ENCODE results near the gene ATP8A2. TPM values are rescaled to one million over a fixed set of nuclear protein-coding genes. Genes with fewer than 3 reads are reported as not detected.

The ATP8A2 gene
- total RNA-seq, 4 donors from 2014 or later, result 0.20 to 1.1 (median 0.59) TPM

GRCh38 chr13:25588336-25589060 is 216.7 kb downstream of the ATP8A2 start:
- Histone ChIP-seq H3K4me3 (no peak overlapping the region), H3K27ac (no peak overlapping the region), H3K27me3 (no peaks in the 10 kb centered on the region), H3K4me1 (no peaks in the 10 kb centered on the region), H3K9me3 (no peaks in the 10 kb centered on the region), H3K36me3 (no peaks in the 10 kb centered on the region)
- WGBS, 2 donors (ENCODE audit: low coverage in 1 of 2), result 74 to 87% methylated on average over 6 to 12 of the region's 12 CpGs
- in situ Hi-C loops (cut with MboI; ENCODE audit: low pct_ligation_motif_present in 1 of 4, low pct_unique_long_range_greater_than_20kb in 1 of 4, low sequenced_read_pairs in 3 of 4) (no loop called here), intact Hi-C loops (cut with DNase I; ENCODE audit: low total_unique reads) (no loop called here)
- TF ChIP-seq POLR2AphosphoS5 (IDR thresholded peaks at IDR 0.05) (no peak), POLR2A (IDR thresholded peaks at IDR 0.05) (no peak)
- DNase-seq, result no peak

- Histone ChIP-seq H3K27ac (no peak overlapping the region), H3K36me3 (no peaks in the 10 kb centered on the region), H3K27me3 (no peaks in the 10 kb centered on the region), H3K4me1 (no peaks in the 10 kb centered on the region), H3K9me3 (no peaks in the 10 kb centered on the region), H3K4me3 (no peak overlapping the region)
- no peak for DNase-seq
- TF ChIP-seq CTCF (IDR thresholded peaks at IDR 0.05), result no peak
- TF ChIP-seq POLR2AphosphoS5 (IDR thresholded peaks at IDR 0.05), result no peak
- no peak for TF ChIP-seq POLR2A (IDR thresholded peaks at IDR 0.05)
- TF ChIP-seq EP300 (IDR thresholded peaks at IDR 0.05; ENCODE audit: low read depth), result no peak
- in situ Hi-C loops (cut with MboI; ENCODE audit: low pct_ligation_motif_present in 1 of 4, low pct_unique_long_range_greater_than_20kb in 1 of 4, low sequenced_read_pairs in 3 of 4), result no loop called here
- intact Hi-C loops (cut with DNase I; ENCODE audit: low total_unique reads), result no loop called here
- WGBS, 2 donors (ENCODE audit: low coverage in 1 of 2), result 54 to 67% methylated on average over 2 of the region's 2 CpGs
Measured at GRCh38 chr13:25598421-25598820, 226.6 kb downstream of the ATP8A2 start.

DNA sequence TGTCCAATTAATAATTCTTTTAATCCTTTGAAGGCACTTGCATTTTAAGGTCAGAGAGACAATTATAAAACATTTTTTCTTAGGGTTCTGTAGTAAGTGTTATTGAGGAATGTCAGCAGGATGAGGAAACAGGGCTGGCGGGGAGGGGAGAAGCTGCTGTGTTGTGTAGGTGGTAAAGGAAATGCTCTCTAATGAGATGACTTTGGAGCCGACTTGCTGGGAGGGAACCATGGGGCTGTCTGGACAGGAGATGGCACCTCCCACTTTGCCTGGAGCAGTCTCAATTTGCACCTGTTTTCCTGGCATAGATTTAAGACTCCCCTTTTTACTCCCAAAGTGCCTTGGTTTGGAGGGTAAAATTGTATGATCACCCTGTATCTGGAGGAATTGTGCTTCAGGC is 230.4 kb downstream of the ATP8A2 start:
- Histone ChIP-seq H3K36me3 (no peaks in the 10 kb centered on the region), H3K9me3 (no peaks in the 10 kb centered on the region), H3K27ac (no peak overlapping the region), H3K4me1 (no peaks in the 10 kb centered on the region), H3K27me3 (no peaks in the 10 kb centered on the region), H3K4me3 (no peak overlapping the region)
- DNase-seq, result no peak
- intact Hi-C loops (cut with DNase I; ENCODE audit: low total_unique reads), result no loop called here
- in situ Hi-C loops (cut with MboI; ENCODE audit: low pct_ligation_motif_present in 1 of 4, low pct_unique_long_range_greater_than_20kb in 1 of 4, low sequenced_read_pairs in 3 of 4), result no loop called here
- 39% methylated on average over 2 of the region's 2 CpGs; no CpG with 5 or more reads in 1 of the 2 donors for WGBS, 2 donors (ENCODE audit: low coverage in 1 of 2)
- no peak for TF ChIP-seq POLR2A (IDR thresholded peaks at IDR 0.05)
- TF ChIP-seq EP300 (IDR thresholded peaks at IDR 0.05; ENCODE audit: low read depth), result no peak
- no peak for TF ChIP-seq CTCF (IDR thresholded peaks at IDR 0.05)
- no peak for TF ChIP-seq POLR2AphosphoS5 (IDR thresholded peaks at IDR 0.05)

DNA sequence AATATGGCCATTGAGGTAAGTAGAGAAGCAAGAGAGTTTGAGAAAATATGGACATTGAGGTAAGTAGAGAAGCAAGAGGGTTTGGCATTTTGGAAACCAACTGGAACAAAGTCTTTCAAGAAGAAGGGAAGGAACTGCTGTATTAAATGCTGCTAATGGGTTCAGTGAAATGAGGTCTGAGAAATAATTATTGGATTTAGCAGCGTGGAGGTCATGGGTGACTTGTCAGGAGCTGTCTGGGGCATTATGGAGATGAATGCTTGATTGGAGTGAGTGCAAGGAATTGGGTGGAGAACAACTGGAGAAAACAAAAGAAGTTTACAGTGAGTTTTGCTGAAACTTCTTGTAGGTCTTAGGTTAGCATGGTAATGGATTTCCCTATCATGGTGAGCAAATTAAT is 232.3 kb downstream of the ATP8A2 start:
- H3K9me3 ChIP-seq, result no peaks in the 10 kb centered on the region
- intact Hi-C loops (cut with DNase I; ENCODE audit: low total_unique reads) (no loop called here), in situ Hi-C loops (cut with MboI; ENCODE audit: low pct_ligation_motif_present in 1 of 4, low pct_unique_long_range_greater_than_20kb in 1 of 4, low sequenced_read_pairs in 3 of 4) (no loop called here)
- H3K27me3 ChIP-seq, result no peaks in the 10 kb centered on the region
- WGBS, 2 donors (ENCODE audit: low coverage in 1 of 2), result 62 to 73% methylated on average over 1 of the region's 1 CpG
- H3K4me1 ChIP-seq, result no peaks in the 10 kb centered on the region
- no peak overlapping the region for H3K27ac ChIP-seq
- H3K4me3 ChIP-seq, result no peak overlapping the region
- TF ChIP-seq CTCF (IDR thresholded peaks at IDR 0.05) (no peak), POLR2A (IDR thresholded peaks at IDR 0.05) (no peak), EP300 (IDR thresholded peaks at IDR 0.05; ENCODE audit: low read depth) (no peak), POLR2AphosphoS5 (IDR thresholded peaks at IDR 0.05) (no peak)
- DNase-seq, result no peak
- H3K36me3 ChIP-seq, result no peaks in the 10 kb centered on the region

GRCh38 chr13:25607096-25607495 is 235.3 kb downstream of the ATP8A2 start:
- Histone ChIP-seq H3K4me3 (no peak overlapping the region), H3K4me1 (no peaks in the 10 kb centered on the region), H3K36me3 (no peaks in the 10 kb centered on the region), H3K9me3 (no peaks in the 10 kb centered on the region), H3K27ac (no peak overlapping the region), H3K27me3 (no peaks in the 10 kb centered on the region)
- WGBS, 2 donors (ENCODE audit: low coverage in 1 of 2), result 67 to 77% methylated on average over 7 of the region's 7 CpGs
- in situ Hi-C loops (cut with MboI; ENCODE audit: low pct_ligation_motif_present in 1 of 4, low pct_unique_long_range_greater_than_20kb in 1 of 4, low sequenced_read_pairs in 3 of 4), result no loop called here
- intact Hi-C loops (cut with DNase I; ENCODE audit: low total_unique reads), result no loop called here
- DNase-seq, result no peak
- TF ChIP-seq CTCF (IDR thresholded peaks at IDR 0.05), result no peak
- no peak for TF ChIP-seq POLR2AphosphoS5 (IDR thresholded peaks at IDR 0.05)
- TF ChIP-seq POLR2A (IDR thresholded peaks at IDR 0.05), result no peak
- no peak for TF ChIP-seq EP300 (IDR thresholded peaks at IDR 0.05; ENCODE audit: low read depth)

All from transverse colon (tissue), 4 donors.